H1 (cell line): Measurements from ENCODE around the gene FAM222B. TPM values are rescaled to one million over a fixed set of nuclear protein-coding genes. Genes with fewer than 3 reads are reported as not detected.

Experiments
- CTCF ChIA-PET: fragments of 300-600 bp; sonication (Branson Sonifier 250); formaldehyde crosslinking; loops from one replicate; lab custom pipeline; 2021; ENCODE audit not compliant: partially characterized antibody; lab: Charles Lee
- POLR2A ChIA-PET: fragments of 300-600 bp; sonication (Branson Sonifier 250); formaldehyde crosslinking; loops from one replicate; lab custom pipeline; 2021; ENCODE audit warnings: inconsistent platforms; ENCODE audit not compliant: partially characterized antibody; lab: Charles Lee
- DNase-seq, 2 experiments: peaks; one replicate each; pipeline versions ENCODE4 v3.0.0 to v3.0.0-alpha.2; 2010 to 2022; ENCODE audit warnings: low spot score in 2 of 2, low read depth in 1 of 2, mixed read lengths in 1 of 2
- FAIRE-seq: peaks from 2 replicates; lab custom pipeline; 2011; peaks lifted over from hg19 to GRCh38; lab: Jason Lieb, UNC
- H2AFZ ChIP-seq: 2 replicates; pipeline ENCODE4 v1.8.1; 2012; ENCODE audit warnings: low read length, inconsistent platforms
- H2AK5ac ChIP-seq: 2 replicates; pipeline ENCODE4 v1.6.1; 2013; ENCODE audit warnings: low read depth, low read length
- H2BK120ac ChIP-seq: replicated peaks from 2 replicates; pipeline ENCODE3; 2013; ENCODE audit warnings: low read depth, low read length, inconsistent platforms
- H2BK12ac ChIP-seq: 2 replicates; pipeline ENCODE4 v1.6.1; 2013; ENCODE audit warnings: low read depth, low read length
- H2BK15ac ChIP-seq: 2 replicates; pipeline ENCODE4 v1.6.1; 2013; ENCODE audit warnings: low read length
- H2BK20ac ChIP-seq: 2 replicates; pipeline ENCODE4 v1.6.1; 2013; ENCODE audit warnings: low read length
- H2BK5ac ChIP-seq: 2 replicates; pipeline ENCODE4 v1.6.1; 2013; ENCODE audit warnings: low read depth, low read length
- H3K14ac ChIP-seq: 2 replicates; pipeline ENCODE4 v1.6.1; 2013; ENCODE audit warnings: inconsistent platforms; ENCODE audit not compliant: insufficient read length
- H3K18ac ChIP-seq: 2 replicates; pipeline ENCODE4 v1.6.1; 2013; ENCODE audit warnings: low read length; ENCODE audit errors: extremely low read depth
- H3K23ac ChIP-seq: 2 replicates; pipeline ENCODE4 v1.6.1; 2013; ENCODE audit warnings: inconsistent platforms; ENCODE audit not compliant: insufficient read length
- H3K23me2 ChIP-seq: 2 replicates; pipeline ENCODE4 v1.6.1; 2013; ENCODE audit warnings: low read depth, low read length
- H3K27ac ChIP-seq: 2 replicates; pipeline ENCODE4 v1.6.1; 2011; ENCODE audit warnings: low read depth, low read length, inconsistent platforms
- H3K27me3 ChIP-seq, 4 experiments: replicated peaks in 1 of 4; 1 replicate in 1 of 4; 2 replicates in 3 of 4; pipeline versions ENCODE4 v1.6.1 to v1.8.1; 2011 to 2013; ENCODE audit warnings: low read length in 3 of 4, mild to moderate bottlenecking in 3 of 4, inconsistent platforms in 2 of 4, mixed read lengths in 2 of 4, moderate library complexity in 1 of 4; ENCODE audit not compliant: control insufficient read depth in 3 of 4, insufficient read depth in 3 of 4; ENCODE audit errors: extremely low read depth in 1 of 4
- H3K36me3 ChIP-seq, 4 experiments: 2 replicates each; pipeline versions ENCODE4 v1.6.1 to v1.8.1; 2011 to 2013; ENCODE audit warnings: mild to moderate bottlenecking in 4 of 4, low read length in 3 of 4, moderate library complexity in 2 of 4, control low read depth in 1 of 4, inconsistent platforms in 1 of 4; ENCODE audit not compliant: insufficient read depth in 4 of 4, control insufficient read depth in 2 of 4
- H3K4ac ChIP-seq: replicated peaks from 2 replicates; pipeline ENCODE3; 2013; ENCODE audit warnings: low read length, low read depth, mixed read lengths, inconsistent platforms; ENCODE audit not compliant: insufficient read length
- H3K4me1 ChIP-seq, 4 experiments: replicated peaks in 1 of 4; 1 replicate in 1 of 4; 2 replicates in 3 of 4; pipeline versions ENCODE4 v1.6.1 to v1.8.1; 2011 to 2013; ENCODE audit warnings: low read length in 3 of 4, inconsistent platforms in 2 of 4, mixed read lengths in 1 of 4; ENCODE audit not compliant: insufficient read depth in 4 of 4, control insufficient read depth in 3 of 4
- H3K4me2 ChIP-seq, 2 experiments: 2 replicates each; pipeline versions ENCODE4 v1.6.1 to v1.8.1; 2011 to 2013; ENCODE audit warnings: low read depth in 2 of 2, low read length in 2 of 2, control low read depth in 1 of 2, inconsistent platforms in 1 of 2, mild to moderate bottlenecking in 1 of 2; ENCODE audit not compliant: insufficient read depth in 1 of 2
- H3K4me3 ChIP-seq, 4 experiments: fragments of 200-600, 300-600 bp in 1 of 4; sonication (generic), shearing (Covaris generic), sonication (Bioruptor Twin) in 1 of 4; 2 replicates each; pipeline versions ENCODE4 v1.5.1 to v1.8.1; 2011 to 2016; ENCODE audit warnings: low read length in 4 of 4, low read depth in 3 of 4, control low read depth in 2 of 4, inconsistent platforms in 2 of 4, mild to moderate bottlenecking in 2 of 4, mixed read lengths in 1 of 4, moderate library complexity in 1 of 4; ENCODE audit not compliant: insufficient read depth in 2 of 4; ENCODE audit errors: extremely low read depth in 1 of 4
- H3K56ac ChIP-seq: replicated peaks from 2 replicates; pipeline ENCODE3; 2013; ENCODE audit warnings: low read depth, mild to moderate bottlenecking, mixed read lengths, low read length, inconsistent platforms; ENCODE audit not compliant: insufficient read length
- H3K79me1 ChIP-seq: 2 replicates; pipeline ENCODE4 v1.6.1; 2013; ENCODE audit warnings: low read depth, low read length, control low read depth
- H3K79me2 ChIP-seq, 2 experiments: 2 replicates each; pipeline versions ENCODE4 v1.6.1 to v1.8.1; 2012 to 2013; ENCODE audit warnings: low read length in 2 of 2, mild to moderate bottlenecking in 2 of 2, inconsistent platforms in 1 of 2; ENCODE audit not compliant: insufficient read depth in 2 of 2, control insufficient read depth in 1 of 2
- H3K9ac ChIP-seq, 4 experiments: replicated peaks in 1 of 4; 1 replicate in 1 of 4; 2 replicates in 3 of 4; pipeline versions ENCODE4 v1.6.1 to v1.8.1; 2011 to 2013; ENCODE audit warnings: low read depth in 3 of 4, low read length in 3 of 4, control low read depth in 2 of 4, mild to moderate bottlenecking in 2 of 4, moderate library complexity in 2 of 4, inconsistent platforms in 1 of 4; ENCODE audit errors: extremely low read depth in 1 of 4
- H3K9me3 ChIP-seq, 2 experiments: 2 replicates each; pipeline versions ENCODE4 v1.6.1 to v1.8.1; 2012 to 2013; ENCODE audit warnings: mild to moderate bottlenecking in 2 of 2, moderate library complexity in 2 of 2, control low read depth in 1 of 2, inconsistent platforms in 1 of 2, low read depth in 1 of 2, low read length in 1 of 2, mixed read lengths in 1 of 2; ENCODE audit not compliant: insufficient read depth in 2 of 2
- H4K20me1 ChIP-seq, 2 experiments: replicated peaks in 1 of 2; 2 replicates each; pipeline versions ENCODE3 to v1.8.1; 2011 to 2013; ENCODE audit warnings: inconsistent platforms in 2 of 2, low read length in 2 of 2, mild to moderate bottlenecking in 1 of 2; ENCODE audit not compliant: insufficient read depth in 2 of 2, control insufficient read depth in 1 of 2
- H4K5ac ChIP-seq: 2 replicates; pipeline ENCODE4 v1.6.1; 2013; ENCODE audit warnings: low read length, low read depth, mixed read lengths, inconsistent platforms; ENCODE audit not compliant: insufficient read length
- H4K8ac ChIP-seq: 2 replicates; pipeline ENCODE4 v1.8.0; 2013; ENCODE audit warnings: mild to moderate bottlenecking, moderate library complexity, low read length, inconsistent platforms; ENCODE audit not compliant: insufficient read depth; ENCODE audit errors: extremely low read depth
- H4K91ac ChIP-seq: replicated peaks from 2 replicates; pipeline ENCODE3; 2013; ENCODE audit warnings: low read length, mixed read lengths, inconsistent platforms; ENCODE audit not compliant: insufficient read length
- CHD2 ChIP-seq: IDR thresholded peaks from 2 replicates; pipeline ENCODE4 v1.6.1; 2012; ENCODE audit warnings: low read length, improper control_type of control experiment
- POLR2AphosphoS5 ChIP-seq: IDR thresholded peaks from 2 replicates; pipeline ENCODE4 v1.6.1; 2011; ENCODE audit warnings: low read depth, low read length
- WGBS, 2 experiments: shearing (Covaris generic) in 1 of 2; methylation state at CpG; one replicate each; pipeline versions ENCODE4 v1.1.6 to v1.1.7; 2013 to 2015; ENCODE audit warnings: low lambda C conversion rate in 2 of 2, mixed read lengths in 2 of 2, inconsistent platforms in 1 of 2, low coverage in 1 of 2, missing lambda C conversion rate in 1 of 2; ENCODE audit not compliant: insufficient replicate concordance in 2 of 2, insufficient coverage in 1 of 2, insufficient read length in 1 of 2; ENCODE audit errors: extremely low coverage in 1 of 2, missing lambda C conversion rate in 1 of 2; 5-methylcytosine and 5-hydroxymethylcytosine counted together
- polyA plus RNA-seq, 7 experiments: library from polyadenylated mRNA; depleted of rRNA in 3 of 7; stranded (reverse) in 5 of 7; unstranded in 2 of 7; fragments of >200 nt in 5 of 7; fragments of 200-250 nt in 2 of 7; gene quantifications; 1 replicate in 5 of 7; 2 replicates in 1 of 7; 4 replicates in 1 of 7; pipeline versions ENCODE4 v1.2.1 to v1.2.3, GENCODE V29; 2011 to 2013; ENCODE audit warnings: missing spikeins in 2 of 7, mixed read lengths in 2 of 7
- total RNA-seq: library from RNA; stranded (reverse); fragmentation: NEBNext Ultra II Directional; extraction: Animal tissue kit (Norgen Biotek cat#: 25700); gene quantifications from 2 replicates; pipeline ENCODE4 v1.2.1, GENCODE V29; 2021

FAM222B gene
- total and polyA plus RNA-seq, 2 of the 8 experiments (the other 6 are each of a cell fraction or from before 2014, with no cell fraction given): 42.1 to 81.7 TPM

DNA sequence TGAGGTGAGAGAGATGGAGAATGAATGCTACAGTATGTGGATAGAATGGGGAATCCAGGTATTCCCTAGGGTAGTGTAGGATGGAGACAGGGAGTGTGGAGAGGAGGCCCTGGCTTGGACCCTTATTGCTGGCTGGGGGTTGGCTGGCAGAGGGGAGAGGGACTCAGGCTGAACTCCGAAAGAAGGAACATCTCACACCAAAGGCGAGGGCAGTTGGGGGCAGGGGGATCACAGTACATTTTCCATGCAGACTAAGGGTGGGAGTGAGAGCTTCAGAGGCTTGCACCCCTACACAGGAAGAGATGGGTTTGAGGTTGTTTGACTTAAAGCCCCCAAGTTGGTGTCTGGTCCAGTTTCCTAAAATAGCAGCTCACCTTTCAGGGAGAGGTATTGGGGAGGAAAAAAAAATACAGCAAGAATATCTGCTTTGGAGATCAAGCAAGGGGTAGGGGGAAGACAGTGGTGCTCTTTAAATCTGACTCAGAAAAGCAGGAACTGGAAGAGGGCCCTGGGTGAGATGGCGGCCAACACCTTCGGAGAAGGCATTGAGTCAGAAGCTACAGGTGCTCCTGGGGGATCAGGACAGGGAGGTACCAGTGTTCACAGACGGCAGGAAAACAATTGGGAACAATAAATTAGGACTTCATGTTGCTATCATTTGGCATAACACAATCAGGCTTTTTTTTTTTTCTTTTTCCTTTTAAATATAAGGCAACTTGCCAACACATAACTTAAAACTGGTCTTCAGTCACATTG lies 86.4 kb downstream of the FAM222B start:
- H2BK5ac ChIP-seq: no peak overlapping the region
- TF ChIP-seq CHD2: no peak
- TF ChIP-seq POLR2AphosphoS5: peak; percentile 48; the same call in 1 of the 2 replicates
- H4K5ac ChIP-seq: no peak overlapping the region
- H4K8ac ChIP-seq: no peak overlapping the region
- H3K4me1 ChIP-seq: peaks cover 3 to 11% (median 5%) of the 10 kb centered on the region in 4 experiments; a peak in 6 of 7 replicates
- H3K23me2 ChIP-seq: no peaks in the 10 kb centered on the region
- H2BK15ac ChIP-seq: no peak overlapping the region
- H3K4ac ChIP-seq: no peak overlapping the region
- no peaks in the 10 kb centered on the region; the same call in 1 of the 2 replicates for H3K79me1 ChIP-seq
- ChIA-PET CTCF (interaction anchor here (0.8 to 2.9 kb wide), 5 partner anchors 12 to 123 kb away, joined by 3 to 9 read pairs (median 3); partner anchors contain the start of gene TLCD1), POLR2A (interaction anchor here (0.7 to 9.7 kb wide), 12 partner anchors 9 to 281 kb away, joined by 3 to 134 read pairs (median 5); partner anchors contain the start of genes FLOT2, RPL23A and TRAF4)
- no peak for FAIRE-seq
- H3K9ac ChIP-seq: no peak overlapping the region; a peak in 1 of 7 replicates
- H3K4me2 ChIP-seq: no peak overlapping the region
- no peaks in the 10 kb centered on the region for H3K9me3 ChIP-seq
- H3K4me3 ChIP-seq: no peak overlapping the region
- H3K18ac ChIP-seq: no peak overlapping the region
- no peak overlapping the region for H3K27ac ChIP-seq
- no peak overlapping the region for H2AFZ ChIP-seq
- no peak overlapping the region for H2BK12ac ChIP-seq
- H3K36me3 ChIP-seq: peaks cover 17 to 37% (median 22%) of the 10 kb centered on the region in 4 experiments
- H2BK120ac ChIP-seq: no peak overlapping the region
- no peak overlapping the region for H4K91ac ChIP-seq
- 94% methylated on average over 5 of the region's 5 CpGs; no CpG with 5 or more reads in 1 of the 2 experiments for WGBS, 2 experiments
- H3K23ac ChIP-seq: no peak overlapping the region
- H4K20me1 ChIP-seq: peaks cover 0 to 4% of the 10 kb centered on the region in 2 experiments
- no peaks in the 10 kb centered on the region for H3K27me3 ChIP-seq
- no peak for DNase-seq
- H2AK5ac ChIP-seq: no peak overlapping the region
- H3K56ac ChIP-seq: no peak overlapping the region
- no peak overlapping the region for H3K14ac ChIP-seq
- H2BK20ac ChIP-seq: no peak overlapping the region
- H3K79me2 ChIP-seq: peaks cover 0 to 3% of the 10 kb centered on the region in 2 experiments; a peak in 1 of 4 replicates
